Thyroid gland (tissue), 4 donors: ENCODE measurements around the gene TCP11L1.

Source experiments
- POLR2A ChIP-seq, 2 donors: fragments of 450-650 bp; IDR thresholded peaks; one replicate each; pipeline ENCODE4 v1.6.1; 2017; ENCODE audit warnings: antibody characterized with exemption in 2 of 2, mild to moderate bottlenecking in 2 of 2, moderate library complexity in 1 of 2
- TF ChIP-seq, protein P1 (sequence below), 6 experiments: fragments of 200-600 bp in 3 of 6; fragments of 450-650 bp in 3 of 6; sonication (generic) in 3 of 6; IDR thresholded peaks; one replicate each; pipeline ENCODE4 v1.5.1; 2016 to 2019; ENCODE audit warnings: antibody characterized with exemption in 6 of 6, mild to moderate bottlenecking in 2 of 6, inconsistent platforms in 1 of 6, moderate library complexity in 1 of 6

DNA sequence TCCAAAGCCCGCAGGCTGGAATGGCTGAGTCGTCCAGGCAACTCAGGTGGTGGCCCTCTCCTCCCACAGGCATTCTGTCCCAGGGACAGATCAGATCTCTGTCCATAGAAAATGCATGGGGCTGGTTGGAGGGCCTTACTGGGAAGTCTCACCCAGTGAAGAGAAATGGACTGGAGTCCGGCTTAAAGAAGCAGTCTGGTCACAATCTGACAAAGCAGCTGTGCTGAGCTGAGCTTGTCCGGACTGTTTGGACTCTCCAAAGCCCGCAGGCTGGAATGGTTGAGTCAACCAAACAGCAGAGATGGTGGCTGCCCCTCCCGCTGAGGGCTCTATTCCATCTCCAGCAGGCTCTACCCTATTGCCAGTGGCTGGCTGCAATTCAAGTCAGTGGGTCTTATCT, 38.1 kb upstream of the TCP11L1 start:
- TF ChIP-seq, protein P1, sequence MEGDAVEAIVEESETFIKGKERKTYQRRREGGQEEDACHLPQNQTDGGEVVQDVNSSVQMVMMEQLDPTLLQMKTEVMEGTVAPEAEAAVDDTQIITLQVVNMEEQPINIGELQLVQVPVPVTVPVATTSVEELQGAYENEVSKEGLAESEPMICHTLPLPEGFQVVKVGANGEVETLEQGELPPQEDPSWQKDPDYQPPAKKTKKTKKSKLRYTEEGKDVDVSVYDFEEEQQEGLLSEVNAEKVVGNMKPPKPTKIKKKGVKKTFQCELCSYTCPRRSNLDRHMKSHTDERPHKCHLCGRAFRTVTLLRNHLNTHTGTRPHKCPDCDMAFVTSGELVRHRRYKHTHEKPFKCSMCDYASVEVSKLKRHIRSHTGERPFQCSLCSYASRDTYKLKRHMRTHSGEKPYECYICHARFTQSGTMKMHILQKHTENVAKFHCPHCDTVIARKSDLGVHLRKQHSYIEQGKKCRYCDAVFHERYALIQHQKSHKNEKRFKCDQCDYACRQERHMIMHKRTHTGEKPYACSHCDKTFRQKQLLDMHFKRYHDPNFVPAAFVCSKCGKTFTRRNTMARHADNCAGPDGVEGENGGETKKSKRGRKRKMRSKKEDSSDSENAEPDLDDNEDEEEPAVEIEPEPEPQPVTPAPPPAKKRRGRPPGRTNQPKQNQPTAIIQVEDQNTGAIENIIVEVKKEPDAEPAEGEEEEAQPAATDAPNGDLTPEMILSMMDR (IDR thresholded peaks at IDR 0.05), result no peak
- no peak for TF ChIP-seq POLR2A (IDR thresholded peaks at IDR 0.05)
